ENCODE data around the gene FAM200C. TPM values are rescaled to one million over a fixed set of nuclear protein-coding genes. Genes with fewer than 3 reads are reported as not detected.

The FAM200C gene
- total RNA-seq, 1 donor from 2014 or later: 9.1 TPM

- no peaks in the 10 kb centered on the region for H3K27me3 Mint-ChIP-seq (ENCODE audit: low read depth)
- no peak overlapping the region for H3K4me3 Mint-ChIP-seq
- no peaks in the 10 kb centered on the region for H3K9me3 Mint-ChIP-seq
- no peak overlapping the region for H3K27ac Mint-ChIP-seq (ENCODE audit: unreplicated experiment)
- DNase-seq (ENCODE audit: low read depth, low spot score): no peak
- no peaks in the 10 kb centered on the region for H3K36me3 Mint-ChIP-seq (ENCODE audit: low read depth)
- peaks cover 25% of the 10 kb centered on the region for H3K4me1 Mint-ChIP-seq
- TF ChIP-seq, protein P1, sequence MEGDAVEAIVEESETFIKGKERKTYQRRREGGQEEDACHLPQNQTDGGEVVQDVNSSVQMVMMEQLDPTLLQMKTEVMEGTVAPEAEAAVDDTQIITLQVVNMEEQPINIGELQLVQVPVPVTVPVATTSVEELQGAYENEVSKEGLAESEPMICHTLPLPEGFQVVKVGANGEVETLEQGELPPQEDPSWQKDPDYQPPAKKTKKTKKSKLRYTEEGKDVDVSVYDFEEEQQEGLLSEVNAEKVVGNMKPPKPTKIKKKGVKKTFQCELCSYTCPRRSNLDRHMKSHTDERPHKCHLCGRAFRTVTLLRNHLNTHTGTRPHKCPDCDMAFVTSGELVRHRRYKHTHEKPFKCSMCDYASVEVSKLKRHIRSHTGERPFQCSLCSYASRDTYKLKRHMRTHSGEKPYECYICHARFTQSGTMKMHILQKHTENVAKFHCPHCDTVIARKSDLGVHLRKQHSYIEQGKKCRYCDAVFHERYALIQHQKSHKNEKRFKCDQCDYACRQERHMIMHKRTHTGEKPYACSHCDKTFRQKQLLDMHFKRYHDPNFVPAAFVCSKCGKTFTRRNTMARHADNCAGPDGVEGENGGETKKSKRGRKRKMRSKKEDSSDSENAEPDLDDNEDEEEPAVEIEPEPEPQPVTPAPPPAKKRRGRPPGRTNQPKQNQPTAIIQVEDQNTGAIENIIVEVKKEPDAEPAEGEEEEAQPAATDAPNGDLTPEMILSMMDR (conservative IDR thresholded peaks at IDR 0.05): no peak
These were observed 43.1 kb downstream of the FAM200C start for GRCh38 chr5:160356550-160357347.

- Mint-ChIP-seq H3K27ac (ENCODE audit: unreplicated experiment) (no peak overlapping the region), H3K4me3 (no peak overlapping the region), H3K9me3 (no peaks in the 10 kb centered on the region), H3K4me1 (peaks cover 18% of the 10 kb centered on the region), H3K27me3 (ENCODE audit: low read depth) (no peaks in the 10 kb centered on the region), H3K36me3 (ENCODE audit: low read depth) (no peaks in the 10 kb centered on the region)
- no peak for DNase-seq (ENCODE audit: low read depth, low spot score)
- TF ChIP-seq, protein P1 (conservative IDR thresholded peaks at IDR 0.05): no peak
These were observed 45.2 kb downstream of the FAM200C start for GRCh38 chr5:160354666-160355065.

DNA sequence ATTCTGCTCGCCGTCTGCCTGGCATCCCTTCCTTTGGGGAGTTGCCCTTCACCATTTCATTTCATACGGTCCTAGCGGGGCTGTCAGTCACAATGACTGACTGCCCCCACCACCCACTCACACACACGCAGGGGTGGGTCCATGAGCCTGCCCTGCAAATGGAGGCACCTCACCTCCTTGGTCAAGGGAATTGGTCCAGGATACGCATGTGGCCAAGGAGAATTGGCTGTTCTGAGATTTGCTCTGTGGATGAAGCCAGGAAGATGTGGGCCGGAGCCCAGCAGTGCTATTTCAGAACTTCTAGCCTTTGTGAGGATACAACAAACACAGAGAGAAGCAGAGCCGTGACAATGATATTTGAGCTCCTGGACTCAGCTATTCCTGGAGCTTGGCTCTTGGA is 46.5 kb downstream of the FAM200C start:
- TF ChIP-seq, protein P1 (conservative IDR thresholded peaks at IDR 0.05): no peak
- Mint-ChIP-seq H3K4me1 (peaks cover 18% of the 10 kb centered on the region), H3K4me3 (no peak overlapping the region), H3K27ac (ENCODE audit: unreplicated experiment) (no peak overlapping the region), H3K27me3 (ENCODE audit: low read depth) (no peaks in the 10 kb centered on the region), H3K36me3 (ENCODE audit: low read depth) (no peaks in the 10 kb centered on the region), H3K9me3 (no peaks in the 10 kb centered on the region)
- no peak for DNase-seq (ENCODE audit: low read depth, low spot score)

DNA sequence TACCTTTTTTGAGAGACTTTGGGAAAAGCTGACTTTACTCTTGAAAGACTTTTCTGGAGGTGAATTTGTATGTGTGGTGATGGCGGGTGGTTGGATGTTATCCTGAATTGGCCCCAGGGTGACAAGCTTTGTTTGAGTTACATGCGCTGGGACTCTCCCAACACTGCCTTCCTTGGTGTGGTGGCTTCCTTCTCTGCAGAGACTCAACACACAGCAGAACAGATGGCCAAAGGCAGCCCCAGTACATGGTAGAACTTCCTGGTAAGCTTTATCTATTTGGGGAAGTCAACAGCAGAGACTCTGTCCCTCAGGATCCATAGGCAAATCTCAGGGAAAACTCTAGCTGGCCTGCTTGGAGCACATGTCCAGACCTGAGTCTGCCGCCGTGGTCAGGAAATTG is 47.5 kb downstream of the FAM200C start:
- TF ChIP-seq, protein P1 (conservative IDR thresholded peaks at IDR 0.05): no peak
- Mint-ChIP-seq H3K27me3 (ENCODE audit: low read depth) (no peaks in the 10 kb centered on the region), H3K27ac (ENCODE audit: unreplicated experiment) (no peak overlapping the region), H3K9me3 (no peaks in the 10 kb centered on the region), H3K36me3 (ENCODE audit: low read depth) (no peaks in the 10 kb centered on the region), H3K4me1 (peaks cover 15% of the 10 kb centered on the region), H3K4me3 (no peak overlapping the region)
- DNase-seq (ENCODE audit: low read depth, low spot score): no peak

DNA sequence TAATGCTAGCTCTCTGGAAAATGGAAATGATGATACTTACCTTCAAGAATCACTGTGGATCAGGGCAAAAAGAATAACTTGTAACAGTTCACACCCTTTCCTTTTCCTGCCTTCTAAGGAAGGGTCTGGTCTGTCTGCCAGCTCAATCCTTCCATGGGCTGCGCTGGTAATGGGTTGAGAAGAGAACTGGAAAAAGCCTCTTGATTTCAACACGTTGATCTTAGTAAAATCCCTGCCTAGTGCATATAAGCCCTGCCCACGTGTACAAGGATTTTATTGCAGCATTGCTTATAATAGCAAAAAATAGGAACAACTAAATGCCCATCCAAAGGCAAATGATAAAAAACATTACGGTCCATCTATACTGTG is 49.9 kb downstream of the FAM200C start:
- no peak for DNase-seq (ENCODE audit: low read depth, low spot score)
- TF ChIP-seq, protein P1 (conservative IDR thresholded peaks at IDR 0.05): no peak
- no peak overlapping the region for H3K4me3 Mint-ChIP-seq
- no peak overlapping the region for H3K27ac Mint-ChIP-seq (ENCODE audit: unreplicated experiment)
- H3K9me3 Mint-ChIP-seq: no peaks in the 10 kb centered on the region
- no peaks in the 10 kb centered on the region for H3K27me3 Mint-ChIP-seq (ENCODE audit: low read depth)
- H3K4me1 Mint-ChIP-seq: peaks cover 4% of the 10 kb centered on the region
- no peaks in the 10 kb centered on the region for H3K36me3 Mint-ChIP-seq (ENCODE audit: low read depth)
